GM23338 (cell line): ENCODE results near the gene PSMC4. TPM values are rescaled to one million over a fixed set of nuclear protein-coding genes. Genes with fewer than 3 reads are reported as not detected.

ENCODE experiments used
- ATAC-seq: fragments of 200-7000 bp; cut with Tn5 transposase; 3 replicates; pipeline ENCODE4 v1.9.1; 2020
- DNase-seq: peaks from one replicate; pipeline ENCODE4 v3.0.0-alpha.2; 2015; ENCODE audit warnings: low spot score
- H2AFZ ChIP-seq: fragments of 200-600 bp; sonication (generic); 2 replicates; pipeline ENCODE4 v1.8.0; 2016; ENCODE audit warnings: antibody characterized with exemption, mild to moderate bottlenecking, moderate library complexity
- H3F3A ChIP-seq: fragments of 200-600 bp; sonication (generic); replicated peaks from 2 replicates; pipeline ENCODE4 v1.8.0; 2017; ENCODE audit warnings: antibody characterized with exemption, mixed run types, low read depth
- H3K27ac ChIP-seq: fragments of 200-600 bp; sonication (generic); 2 replicates; pipeline ENCODE4 v1.6.1; 2016; ENCODE audit warnings: low read depth
- H3K27me3 ChIP-seq: fragments of 200-600 bp; sonication (generic); 2 replicates; pipeline ENCODE4 v1.8.0; 2016; ENCODE audit warnings: mild to moderate bottlenecking, mixed run types, moderate library complexity; ENCODE audit not compliant: insufficient read depth
- H3K36me3 ChIP-seq: fragments of 200-600 bp; sonication (generic); 2 replicates; pipeline ENCODE4 v1.8.0; 2016; ENCODE audit warnings: mild to moderate bottlenecking; ENCODE audit not compliant: insufficient read depth
- H3K4me1 ChIP-seq: fragments of 200-600 bp; sonication (generic); 2 replicates; pipeline ENCODE4 v1.8.0; 2016; ENCODE audit warnings: mild to moderate bottlenecking, moderate library complexity; ENCODE audit not compliant: insufficient read depth
- H3K4me2 ChIP-seq: fragments of 200-600 bp; sonication (generic); 2 replicates; pipeline ENCODE4 v1.7.1; 2017; ENCODE audit warnings: mixed run types
- H3K4me3 ChIP-seq: fragments of 200-600 bp; sonication (generic); 2 replicates; pipeline ENCODE4 v1.6.1; 2016; ENCODE audit warnings: mixed run types
- H3K79me2 ChIP-seq: fragments of 200-600 bp; sonication (generic); replicated peaks from 2 replicates; pipeline ENCODE4 v1.8.0; 2017; ENCODE audit warnings: mild to moderate bottlenecking; ENCODE audit not compliant: insufficient read depth
- H3K9me2 ChIP-seq: fragments of 200-600 bp; sonication (generic); 2 replicates; pipeline ENCODE4 v1.8.0; 2017; ENCODE audit not compliant: insufficient read depth
- H4K20me1 ChIP-seq: fragments of 200-600 bp; sonication (generic); replicated peaks from 2 replicates; pipeline ENCODE4 v1.8.0; 2017; ENCODE audit warnings: mild to moderate bottlenecking; ENCODE audit not compliant: insufficient read depth
- H3K27ac Mint-ChIP-seq: 2 replicates; pipeline ENCODE4 v1.8.0; 2020; ENCODE audit warnings: inconsistent platforms, mild to moderate bottlenecking, moderate library complexity, mixed read lengths
- H3K27me3 Mint-ChIP-seq: 3 replicates; pipeline ENCODE4 v1.8.0; 2022; ENCODE audit warnings: low read depth, mild to moderate bottlenecking, moderate library complexity, mixed read lengths, inconsistent platforms; ENCODE audit not compliant: insufficient read depth, poor library complexity
- H3K36me3 Mint-ChIP-seq: 3 replicates; pipeline ENCODE4 v1.8.0; 2021; ENCODE audit warnings: low read depth, mild to moderate bottlenecking, inconsistent platforms, moderate library complexity, mixed read lengths
- H3K4me1 Mint-ChIP-seq: 3 replicates; pipeline ENCODE4 v1.8.0; 2020; ENCODE audit warnings: mild to moderate bottlenecking, inconsistent platforms, mixed read lengths
- H3K4me3 Mint-ChIP-seq: 3 replicates; pipeline ENCODE4 v1.8.0; 2021; ENCODE audit warnings: moderate library complexity, mild to moderate bottlenecking, inconsistent platforms, mixed read lengths
- H3K9me3 Mint-ChIP-seq: 3 replicates; pipeline ENCODE4 v1.8.0; 2020; ENCODE audit warnings: moderate library complexity, mild to moderate bottlenecking, inconsistent platforms, mixed read lengths
- CREB1 ChIP-seq: fragments of 250-450 bp; sonication (Bioruptor Pico); IDR thresholded peaks from 2 replicates; pipeline ENCODE4 v1.5.0; 2020; ENCODE audit warnings: low read depth, mild to moderate bottlenecking, moderate library complexity
- ETS1 ChIP-seq: IDR thresholded peaks from 2 replicates; pipeline ENCODE4 v1.6.1; 2016; ENCODE audit warnings: antibody characterized with exemption
- EZH2 ChIP-seq: fragments of 200-600 bp; sonication (generic); IDR thresholded peaks from one replicate; pipeline ENCODE4 v1.8.0; 2017; ENCODE audit warnings: antibody characterized with exemption, mild to moderate bottlenecking, low read depth; ENCODE audit not compliant: unreplicated experiment
- EZH2phosphoT487 ChIP-seq: fragments of 200-600 bp; sonication (generic); IDR thresholded peaks from one replicate; pipeline ENCODE4 v1.8.1; 2018; ENCODE audit warnings: antibody characterized with exemption; ENCODE audit not compliant: unreplicated experiment
- NANOG ChIP-seq: IDR thresholded peaks from 2 replicates; pipeline ENCODE4 v1.6.1; 2016; ENCODE audit warnings: antibody characterized with exemption, borderline replicate concordance
- STAT1 ChIP-seq: IDR thresholded peaks from one replicate; pipeline ENCODE4 v1.6.1; 2016; ENCODE audit warnings: antibody characterized with exemption; ENCODE audit not compliant: unreplicated experiment
- ZNF114 ChIP-seq: fragments of 250-450 bp; sonication (Bioruptor Pico); IDR thresholded peaks from 2 replicates; pipeline ENCODE4 v1.5.0; 2020; ENCODE audit warnings: mild to moderate bottlenecking, moderate library complexity
- ZNF331 ChIP-seq: fragments of 250-450 bp; sonication (Bioruptor Pico); IDR thresholded peaks from 2 replicates; pipeline ENCODE4 v1.5.0; 2020; ENCODE audit warnings: low read depth, mild to moderate bottlenecking, moderate library complexity
- ZNF462 ChIP-seq: fragments of 250-450 bp; sonication (Bioruptor Pico); IDR thresholded peaks from 2 replicates; pipeline ENCODE4 v1.5.0; 2020; ENCODE audit warnings: mild to moderate bottlenecking, moderate library complexity
- polyA plus RNA-seq: library from polyadenylated mRNA; unstranded; fragments of >200 nt; fragmentation: Nextera tagmentation; extraction: Ambion mirVana; gene quantifications from 2 replicates; pipeline ENCODE4 v1.2.1, GENCODE V29; 2016
- total RNA-seq: library from RNA; depleted of rRNA; stranded (reverse); fragments of >200 nt; shearing (Covaris generic); gene quantifications from 2 replicates; pipeline ENCODE4 v1.2.3, GENCODE V29; 2014
- TF ChIP-seq, protein P1 (sequence below), 2 experiments: fragments of 200-600 bp in 1 of 2; sonication (generic) in 1 of 2; conservative IDR thresholded peaks; 2 replicates each; pipeline versions ENCODE4 v1.5.1 to v1.6.1; 2016 to 2017; ENCODE audit warnings: antibody characterized with exemption in 2 of 2, low read depth in 2 of 2, mild to moderate bottlenecking in 2 of 2, moderate library complexity in 1 of 2
- TF ChIP-seq, protein P2 (sequence below): IDR thresholded peaks from one replicate; pipeline ENCODE4 v1.6.1; 2018; ENCODE audit warnings: antibody characterized with exemption; ENCODE audit not compliant: unreplicated experiment

PSMC4 gene
- total and polyA plus RNA-seq, 2 experiments from 2014 or later = 135 to 147 TPM

- no peaks in the 10 kb centered on the region for H3K36me3 Mint-ChIP-seq
- Histone ChIP-seq H3K4me1 (no peaks in the 10 kb centered on the region), H3F3A (no peaks in the 10 kb centered on the region), H3K27me3 (no peaks in the 10 kb centered on the region), H3K36me3 (no peaks in the 10 kb centered on the region), H2AFZ (no peak overlapping the region), H3K4me2 (no peak overlapping the region), H4K20me1 (no peaks in the 10 kb centered on the region), H3K79me2 (no peaks in the 10 kb centered on the region), H3K9me2 (no peaks in the 10 kb centered on the region), H3K4me3 (no peak overlapping the region), H3K27ac (no peak overlapping the region)
- H3K27ac Mint-ChIP-seq = no peak overlapping the region
- H3K4me3 Mint-ChIP-seq = no peak overlapping the region
- peaks cover 9% of the 10 kb centered on the region; the same call in 2 of the 3 replicates for H3K4me1 Mint-ChIP-seq
- no peaks in the 10 kb centered on the region; the same call in 2 of the 3 replicates for H3K9me3 Mint-ChIP-seq
- no peak for ATAC-seq
- peaks cover 2% of the 10 kb centered on the region for H3K27me3 Mint-ChIP-seq
- no peak for TF ChIP-seq STAT1
- TF ChIP-seq ETS1 = no peak
- TF ChIP-seq, protein P1, sequence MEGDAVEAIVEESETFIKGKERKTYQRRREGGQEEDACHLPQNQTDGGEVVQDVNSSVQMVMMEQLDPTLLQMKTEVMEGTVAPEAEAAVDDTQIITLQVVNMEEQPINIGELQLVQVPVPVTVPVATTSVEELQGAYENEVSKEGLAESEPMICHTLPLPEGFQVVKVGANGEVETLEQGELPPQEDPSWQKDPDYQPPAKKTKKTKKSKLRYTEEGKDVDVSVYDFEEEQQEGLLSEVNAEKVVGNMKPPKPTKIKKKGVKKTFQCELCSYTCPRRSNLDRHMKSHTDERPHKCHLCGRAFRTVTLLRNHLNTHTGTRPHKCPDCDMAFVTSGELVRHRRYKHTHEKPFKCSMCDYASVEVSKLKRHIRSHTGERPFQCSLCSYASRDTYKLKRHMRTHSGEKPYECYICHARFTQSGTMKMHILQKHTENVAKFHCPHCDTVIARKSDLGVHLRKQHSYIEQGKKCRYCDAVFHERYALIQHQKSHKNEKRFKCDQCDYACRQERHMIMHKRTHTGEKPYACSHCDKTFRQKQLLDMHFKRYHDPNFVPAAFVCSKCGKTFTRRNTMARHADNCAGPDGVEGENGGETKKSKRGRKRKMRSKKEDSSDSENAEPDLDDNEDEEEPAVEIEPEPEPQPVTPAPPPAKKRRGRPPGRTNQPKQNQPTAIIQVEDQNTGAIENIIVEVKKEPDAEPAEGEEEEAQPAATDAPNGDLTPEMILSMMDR (conservative IDR thresholded peaks at IDR 0.05; ENCODE audit: low read depth in 2 of 2) = no peak
- TF ChIP-seq CREB1 = no peak
- no peak for TF ChIP-seq ZNF331
- TF ChIP-seq EZH2phosphoT487 = no peak
- no peak for TF ChIP-seq EZH2
- TF ChIP-seq ZNF462 = no peak
- TF ChIP-seq, protein P2, sequence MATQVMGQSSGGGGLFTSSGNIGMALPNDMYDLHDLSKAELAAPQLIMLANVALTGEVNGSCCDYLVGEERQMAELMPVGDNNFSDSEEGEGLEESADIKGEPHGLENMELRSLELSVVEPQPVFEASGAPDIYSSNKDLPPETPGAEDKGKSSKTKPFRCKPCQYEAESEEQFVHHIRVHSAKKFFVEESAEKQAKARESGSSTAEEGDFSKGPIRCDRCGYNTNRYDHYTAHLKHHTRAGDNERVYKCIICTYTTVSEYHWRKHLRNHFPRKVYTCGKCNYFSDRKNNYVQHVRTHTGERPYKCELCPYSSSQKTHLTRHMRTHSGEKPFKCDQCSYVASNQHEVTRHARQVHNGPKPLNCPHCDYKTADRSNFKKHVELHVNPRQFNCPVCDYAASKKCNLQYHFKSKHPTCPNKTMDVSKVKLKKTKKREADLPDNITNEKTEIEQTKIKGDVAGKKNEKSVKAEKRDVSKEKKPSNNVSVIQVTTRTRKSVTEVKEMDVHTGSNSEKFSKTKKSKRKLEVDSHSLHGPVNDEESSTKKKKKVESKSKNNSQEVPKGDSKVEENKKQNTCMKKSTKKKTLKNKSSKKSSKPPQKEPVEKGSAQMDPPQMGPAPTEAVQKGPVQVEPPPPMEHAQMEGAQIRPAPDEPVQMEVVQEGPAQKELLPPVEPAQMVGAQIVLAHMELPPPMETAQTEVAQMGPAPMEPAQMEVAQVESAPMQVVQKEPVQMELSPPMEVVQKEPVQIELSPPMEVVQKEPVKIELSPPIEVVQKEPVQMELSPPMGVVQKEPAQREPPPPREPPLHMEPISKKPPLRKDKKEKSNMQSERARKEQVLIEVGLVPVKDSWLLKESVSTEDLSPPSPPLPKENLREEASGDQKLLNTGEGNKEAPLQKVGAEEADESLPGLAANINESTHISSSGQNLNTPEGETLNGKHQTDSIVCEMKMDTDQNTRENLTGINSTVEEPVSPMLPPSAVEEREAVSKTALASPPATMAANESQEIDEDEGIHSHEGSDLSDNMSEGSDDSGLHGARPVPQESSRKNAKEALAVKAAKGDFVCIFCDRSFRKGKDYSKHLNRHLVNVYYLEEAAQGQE = no peak
- no peak for TF ChIP-seq ZNF114 (CRISPR knock-in tag)
- no peak for TF ChIP-seq NANOG
- DNase-seq = no peak
Observed at GRCh38 chr19:39937094-39937720, 33.8 kb upstream of the PSMC4 start.
